Measurements from ENCODE around the gene PRUNE1. TPM values are rescaled to one million over a fixed set of nuclear protein-coding genes. Genes with fewer than 3 reads are reported as not detected.

The PRUNE1 gene
- total and polyA plus RNA-seq, 4 donors: 6.1 to 10.6 (median 9.4) TPM

DNA sequence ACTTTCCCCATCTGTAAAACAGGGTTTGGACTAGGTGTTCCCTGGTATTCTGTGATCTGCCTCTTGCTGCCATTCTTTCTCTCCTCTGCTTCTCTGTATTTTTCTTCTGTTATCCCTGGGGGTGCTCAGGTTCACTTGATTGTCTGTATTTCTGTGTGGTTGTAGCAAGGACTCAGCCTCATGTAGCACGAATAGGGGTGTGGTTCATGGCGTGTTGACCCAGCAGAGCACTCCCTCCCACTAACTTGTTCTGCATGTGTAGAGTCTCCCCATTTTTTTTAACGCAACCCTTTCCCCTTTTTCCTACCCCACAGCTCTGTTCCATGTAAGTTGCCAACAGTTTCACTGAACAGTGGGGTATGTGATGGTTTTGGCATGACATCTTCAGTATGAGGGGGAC is 26.9 kb downstream of the PRUNE1 start (continued):
- TF ChIP-seq, protein P1, sequence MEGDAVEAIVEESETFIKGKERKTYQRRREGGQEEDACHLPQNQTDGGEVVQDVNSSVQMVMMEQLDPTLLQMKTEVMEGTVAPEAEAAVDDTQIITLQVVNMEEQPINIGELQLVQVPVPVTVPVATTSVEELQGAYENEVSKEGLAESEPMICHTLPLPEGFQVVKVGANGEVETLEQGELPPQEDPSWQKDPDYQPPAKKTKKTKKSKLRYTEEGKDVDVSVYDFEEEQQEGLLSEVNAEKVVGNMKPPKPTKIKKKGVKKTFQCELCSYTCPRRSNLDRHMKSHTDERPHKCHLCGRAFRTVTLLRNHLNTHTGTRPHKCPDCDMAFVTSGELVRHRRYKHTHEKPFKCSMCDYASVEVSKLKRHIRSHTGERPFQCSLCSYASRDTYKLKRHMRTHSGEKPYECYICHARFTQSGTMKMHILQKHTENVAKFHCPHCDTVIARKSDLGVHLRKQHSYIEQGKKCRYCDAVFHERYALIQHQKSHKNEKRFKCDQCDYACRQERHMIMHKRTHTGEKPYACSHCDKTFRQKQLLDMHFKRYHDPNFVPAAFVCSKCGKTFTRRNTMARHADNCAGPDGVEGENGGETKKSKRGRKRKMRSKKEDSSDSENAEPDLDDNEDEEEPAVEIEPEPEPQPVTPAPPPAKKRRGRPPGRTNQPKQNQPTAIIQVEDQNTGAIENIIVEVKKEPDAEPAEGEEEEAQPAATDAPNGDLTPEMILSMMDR (IDR thresholded peaks at IDR 0.05; ENCODE audit: low read depth, low read length, missing input control): no peak
- TF ChIP-seq YY1 (IDR thresholded peaks at IDR 0.05): no peak
- no peak for TF ChIP-seq HNF4G (IDR thresholded peaks at IDR 0.05)
- no peak for TF ChIP-seq NR2F2 (IDR thresholded peaks at IDR 0.05)
- no peak for TF ChIP-seq TAF1 (conservative IDR thresholded peaks at IDR 0.05)
- TF ChIP-seq, protein P2, sequence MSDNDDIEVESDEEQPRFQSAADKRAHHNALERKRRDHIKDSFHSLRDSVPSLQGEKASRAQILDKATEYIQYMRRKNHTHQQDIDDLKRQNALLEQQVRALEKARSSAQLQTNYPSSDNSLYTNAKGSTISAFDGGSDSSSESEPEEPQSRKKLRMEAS (IDR thresholded peaks at IDR 0.05): no peak
- no peak for TF ChIP-seq EGR1 (IDR thresholded peaks at IDR 0.05; ENCODE audit: low read depth in 2 of 2)

DNA sequence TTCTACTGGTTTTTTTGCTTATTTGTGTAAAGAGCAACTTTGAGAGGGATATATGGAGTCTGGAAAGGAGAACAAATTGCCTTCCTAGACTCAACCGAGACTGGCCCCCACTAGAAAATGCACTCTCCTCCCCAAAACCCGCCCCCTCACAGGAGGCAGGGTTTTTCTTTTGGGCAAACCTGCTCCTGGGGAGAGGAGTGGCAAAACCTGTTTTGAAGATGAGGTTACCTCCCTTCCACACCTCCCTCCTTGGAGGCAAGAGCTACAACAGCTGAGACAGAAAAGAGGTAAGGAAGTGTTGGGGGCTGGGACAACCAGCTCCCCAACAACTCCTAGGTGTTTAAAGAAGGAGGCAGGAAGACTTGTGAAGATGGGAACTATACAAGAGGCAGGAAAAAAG is 28.1 kb downstream of the PRUNE1 start, which contains the start of gene BNIPL:
TSS of gene BNIPL (plus strand) at position 231 of the 400 bp plus-strand sequence. CDS start at position 371, 140 bp downstream.
- Histone ChIP-seq H3K27me3 (ENCODE audit: control insufficient read depth in 4 of 4, insufficient read depth in 4 of 4, low read length in 3 of 4) (no peaks in the 10 kb centered on the region), H3K36me3 (ENCODE audit: control insufficient read depth in 4 of 4, insufficient read depth in 3 of 4, low read depth in 1 of 4, low read length in 3 of 4) (peaks cover 6 to 28% (median 19%) of the 10 kb centered on the region in 4 donors), H3K27ac (ENCODE audit: low read depth in 1 of 2, low read length in 2 of 2) (no peak within 1 kb of the TSS), H3K4me3 (ENCODE audit: low read depth in 1 of 3, low read length in 3 of 3) (no peak within 1 kb of the TSS), H3K4me1 (ENCODE audit: control insufficient read depth in 4 of 4, insufficient read depth in 4 of 4, low read length in 3 of 4) (no peaks in the 10 kb centered on the region), H3K9ac (ENCODE audit: low read depth in 1 of 2, low read length in 2 of 2) (no peak within 1 kb of the TSS), H3K9me3 (ENCODE audit: control insufficient read depth in 4 of 4, low read length in 3 of 4) (no peaks in the 10 kb centered on the region)
- 65% methylated on average over 2 of the region's 2 CpGs for WGBS
- no peak for TF ChIP-seq FOXA1 (IDR thresholded peaks at IDR 0.05)
- TF ChIP-seq RAD21 (IDR thresholded peaks at IDR 0.05): no peak
- no peak for TF ChIP-seq YY1 (IDR thresholded peaks at IDR 0.05)
- TF ChIP-seq HNF4A (conservative IDR thresholded peaks at IDR 0.05): no peak
- TF ChIP-seq GABPA (IDR thresholded peaks at IDR 0.05 in 1 of 2, conservative IDR thresholded peaks at IDR 0.05 in 1 of 2): no peak
- TF ChIP-seq EGR1 (IDR thresholded peaks at IDR 0.05; ENCODE audit: low read depth in 2 of 2): no peak
- TF ChIP-seq, protein P3, sequence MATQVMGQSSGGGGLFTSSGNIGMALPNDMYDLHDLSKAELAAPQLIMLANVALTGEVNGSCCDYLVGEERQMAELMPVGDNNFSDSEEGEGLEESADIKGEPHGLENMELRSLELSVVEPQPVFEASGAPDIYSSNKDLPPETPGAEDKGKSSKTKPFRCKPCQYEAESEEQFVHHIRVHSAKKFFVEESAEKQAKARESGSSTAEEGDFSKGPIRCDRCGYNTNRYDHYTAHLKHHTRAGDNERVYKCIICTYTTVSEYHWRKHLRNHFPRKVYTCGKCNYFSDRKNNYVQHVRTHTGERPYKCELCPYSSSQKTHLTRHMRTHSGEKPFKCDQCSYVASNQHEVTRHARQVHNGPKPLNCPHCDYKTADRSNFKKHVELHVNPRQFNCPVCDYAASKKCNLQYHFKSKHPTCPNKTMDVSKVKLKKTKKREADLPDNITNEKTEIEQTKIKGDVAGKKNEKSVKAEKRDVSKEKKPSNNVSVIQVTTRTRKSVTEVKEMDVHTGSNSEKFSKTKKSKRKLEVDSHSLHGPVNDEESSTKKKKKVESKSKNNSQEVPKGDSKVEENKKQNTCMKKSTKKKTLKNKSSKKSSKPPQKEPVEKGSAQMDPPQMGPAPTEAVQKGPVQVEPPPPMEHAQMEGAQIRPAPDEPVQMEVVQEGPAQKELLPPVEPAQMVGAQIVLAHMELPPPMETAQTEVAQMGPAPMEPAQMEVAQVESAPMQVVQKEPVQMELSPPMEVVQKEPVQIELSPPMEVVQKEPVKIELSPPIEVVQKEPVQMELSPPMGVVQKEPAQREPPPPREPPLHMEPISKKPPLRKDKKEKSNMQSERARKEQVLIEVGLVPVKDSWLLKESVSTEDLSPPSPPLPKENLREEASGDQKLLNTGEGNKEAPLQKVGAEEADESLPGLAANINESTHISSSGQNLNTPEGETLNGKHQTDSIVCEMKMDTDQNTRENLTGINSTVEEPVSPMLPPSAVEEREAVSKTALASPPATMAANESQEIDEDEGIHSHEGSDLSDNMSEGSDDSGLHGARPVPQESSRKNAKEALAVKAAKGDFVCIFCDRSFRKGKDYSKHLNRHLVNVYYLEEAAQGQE (IDR thresholded peaks at IDR 0.05): no peak
- no peak for TF ChIP-seq TAF1 (conservative IDR thresholded peaks at IDR 0.05)
- no peak for TF ChIP-seq RXRA (IDR thresholded peaks at IDR 0.05)
- TF ChIP-seq HNF4G (IDR thresholded peaks at IDR 0.05): no peak
- TF ChIP-seq FOXA2 (IDR thresholded peaks at IDR 0.05): no peak
- TF ChIP-seq NR2F2 (IDR thresholded peaks at IDR 0.05): no peak
- TF ChIP-seq, protein P4, sequence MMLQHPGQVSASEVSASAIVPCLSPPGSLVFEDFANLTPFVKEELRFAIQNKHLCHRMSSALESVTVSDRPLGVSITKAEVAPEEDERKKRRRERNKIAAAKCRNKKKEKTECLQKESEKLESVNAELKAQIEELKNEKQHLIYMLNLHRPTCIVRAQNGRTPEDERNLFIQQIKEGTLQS (IDR thresholded peaks at IDR 0.05): no peak
- TF ChIP-seq, protein P2 (IDR thresholded peaks at IDR 0.05): no peak
- TF ChIP-seq, protein P5, sequence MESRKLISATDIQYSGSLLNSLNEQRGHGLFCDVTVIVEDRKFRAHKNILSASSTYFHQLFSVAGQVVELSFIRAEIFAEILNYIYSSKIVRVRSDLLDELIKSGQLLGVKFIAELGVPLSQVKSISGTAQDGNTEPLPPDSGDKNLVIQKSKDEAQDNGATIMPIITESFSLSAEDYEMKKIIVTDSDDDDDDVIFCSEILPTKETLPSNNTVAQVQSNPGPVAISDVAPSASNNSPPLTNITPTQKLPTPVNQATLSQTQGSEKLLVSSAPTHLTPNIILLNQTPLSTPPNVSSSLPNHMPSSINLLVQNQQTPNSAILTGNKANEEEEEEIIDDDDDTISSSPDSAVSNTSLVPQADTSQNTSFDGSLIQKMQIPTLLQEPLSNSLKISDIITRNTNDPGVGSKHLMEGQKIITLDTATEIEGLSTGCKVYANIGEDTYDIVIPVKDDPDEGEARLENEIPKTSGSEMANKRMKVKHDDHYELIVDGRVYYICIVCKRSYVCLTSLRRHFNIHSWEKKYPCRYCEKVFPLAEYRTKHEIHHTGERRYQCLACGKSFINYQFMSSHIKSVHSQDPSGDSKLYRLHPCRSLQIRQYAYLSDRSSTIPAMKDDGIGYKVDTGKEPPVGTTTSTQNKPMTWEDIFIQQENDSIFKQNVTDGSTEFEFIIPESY (IDR thresholded peaks at IDR 0.05): no peak
- TF ChIP-seq, protein P1 (IDR thresholded peaks at IDR 0.05; ENCODE audit: low read depth, low read length, missing input control): no peak
- no peak for TF ChIP-seq SP1 (IDR thresholded peaks at IDR 0.05)
- TF ChIP-seq JUND (IDR thresholded peaks at IDR 0.05): no peak
- no peak for DNase-seq (ENCODE audit: low spot score)

Data from liver (tissue), 9 donors.